ENCODE data around the gene OR10H3. TPM values are rescaled to one million over a fixed set of nuclear protein-coding genes. Genes with fewer than 3 reads are reported as not detected.
"Not testable (repeated sequence)": the region's sequence is repeated elsewhere in the genome, so short reads cannot be mapped to it uniquely, and the experiment has no call there.

OR10H3 gene
- total RNA-seq, 1 donor from 2014 or later = not detected

DNA sequence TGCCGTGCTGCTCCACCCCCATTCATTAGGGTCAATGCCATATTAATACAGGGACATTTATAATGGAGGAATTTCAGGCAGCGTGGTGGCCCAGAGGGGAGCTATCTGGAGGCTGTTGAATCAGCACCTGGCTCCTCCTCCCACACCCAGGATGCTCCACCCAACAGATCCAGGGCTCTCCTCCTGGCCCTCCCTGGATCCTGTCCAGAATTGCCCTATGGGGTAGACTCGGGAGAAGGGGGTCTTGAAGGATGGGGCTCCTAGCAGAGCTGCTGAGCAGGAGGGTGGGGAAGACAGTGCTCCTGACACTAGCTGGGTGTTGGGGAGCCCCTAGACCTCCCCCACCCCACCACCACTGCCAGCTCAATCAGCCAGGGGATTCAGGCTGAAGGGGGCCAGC, 44.4 kb downstream of the OR10H3 start:
- Mint-ChIP-seq H3K36me3 (ENCODE audit: low read depth) (no peaks in the 10 kb centered on the region), H3K4me3 (no peak overlapping the region), H3K9me3 (no peaks in the 10 kb centered on the region), H3K4me1 (ENCODE audit: low read depth) (no peaks in the 10 kb centered on the region), H3K27me3 (ENCODE audit: insufficient read depth) (no peaks in the 10 kb centered on the region), H3K27ac (no peak overlapping the region)
- intact Hi-C loops (cut with micrococcal nuclease) = no loop called here
- DNase-seq (ENCODE audit: low spot score) = no peak

DNA sequence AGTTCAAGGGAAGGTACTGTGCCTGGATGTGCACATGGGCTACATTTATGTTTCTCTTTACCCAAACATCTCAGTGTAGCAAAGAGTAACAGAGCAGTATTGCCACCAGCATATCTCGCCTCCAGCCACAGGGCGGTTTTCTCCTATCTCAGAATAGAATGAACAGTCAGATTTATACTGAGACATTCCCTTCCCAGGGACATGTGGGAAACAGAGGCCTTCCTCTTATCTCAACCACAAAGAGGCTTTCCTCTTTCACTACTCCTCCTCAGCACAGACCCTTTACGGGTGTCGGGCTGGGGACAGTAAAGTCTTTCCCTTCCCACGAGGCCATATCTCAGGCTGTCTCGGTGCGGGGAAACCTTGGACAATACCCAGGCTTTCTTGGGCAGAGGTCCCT, 45.1 kb downstream of the OR10H3 start:
- DNase-seq (ENCODE audit: low spot score); H3K27me3 Mint-ChIP-seq (ENCODE audit: insufficient read depth); H3K27ac Mint-ChIP-seq; H3K4me1 Mint-ChIP-seq (ENCODE audit: low read depth); H3K9me3 Mint-ChIP-seq; intact Hi-C loops (cut with micrococcal nuclease); H3K4me3 Mint-ChIP-seq; H3K36me3 Mint-ChIP-seq (ENCODE audit: low read depth): not testable (repeated sequence)

DNA sequence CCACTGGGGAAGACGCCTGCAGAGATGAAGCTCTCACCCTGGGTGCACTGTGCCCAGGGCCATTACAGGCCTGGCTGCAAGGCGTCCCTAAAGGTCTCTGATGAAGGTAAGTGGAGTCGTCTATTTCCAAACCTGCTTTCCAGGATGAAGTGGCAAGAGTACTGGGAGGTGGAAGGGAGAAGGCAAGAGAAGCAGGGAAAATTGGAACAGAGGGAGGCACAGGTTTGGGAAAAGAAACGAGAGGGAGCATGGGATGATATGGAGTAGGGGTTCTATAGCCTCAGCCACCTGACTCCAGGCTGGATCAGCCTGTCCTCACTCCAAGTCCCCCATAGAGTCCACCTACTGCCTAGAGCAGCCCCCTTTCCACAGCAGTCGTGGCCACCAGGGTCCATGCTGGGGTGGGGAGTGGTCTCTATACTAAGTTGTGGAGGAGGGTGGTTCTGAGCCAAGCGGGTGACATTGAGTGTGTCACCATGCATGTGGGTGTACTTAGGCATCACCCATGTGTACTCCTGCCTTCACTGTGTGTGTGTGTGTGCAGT, 49.9 kb downstream of the OR10H3 start, which contains the start of gene OR10H5:
TSS of gene OR10H5 (plus strand) at position 51 of the 545 bp plus-strand sequence. CDS start 6,388 bp downstream, outside the sequence.
- intact Hi-C loops (cut with micrococcal nuclease) = no loop called here
- no peak within 1 kb of the TSS for H3K4me3 Mint-ChIP-seq
- no peaks in the 10 kb centered on the region for H3K36me3 Mint-ChIP-seq (ENCODE audit: low read depth)
- no peaks in the 10 kb centered on the region for H3K9me3 Mint-ChIP-seq
- no peak for DNase-seq (ENCODE audit: low spot score)
- H3K27ac Mint-ChIP-seq = no peak within 1 kb of the TSS
- H3K4me1 Mint-ChIP-seq (ENCODE audit: low read depth) = no peaks in the 10 kb centered on the region
- H3K27me3 Mint-ChIP-seq (ENCODE audit: insufficient read depth) = peaks cover 2% of the 10 kb centered on the region

DNA sequence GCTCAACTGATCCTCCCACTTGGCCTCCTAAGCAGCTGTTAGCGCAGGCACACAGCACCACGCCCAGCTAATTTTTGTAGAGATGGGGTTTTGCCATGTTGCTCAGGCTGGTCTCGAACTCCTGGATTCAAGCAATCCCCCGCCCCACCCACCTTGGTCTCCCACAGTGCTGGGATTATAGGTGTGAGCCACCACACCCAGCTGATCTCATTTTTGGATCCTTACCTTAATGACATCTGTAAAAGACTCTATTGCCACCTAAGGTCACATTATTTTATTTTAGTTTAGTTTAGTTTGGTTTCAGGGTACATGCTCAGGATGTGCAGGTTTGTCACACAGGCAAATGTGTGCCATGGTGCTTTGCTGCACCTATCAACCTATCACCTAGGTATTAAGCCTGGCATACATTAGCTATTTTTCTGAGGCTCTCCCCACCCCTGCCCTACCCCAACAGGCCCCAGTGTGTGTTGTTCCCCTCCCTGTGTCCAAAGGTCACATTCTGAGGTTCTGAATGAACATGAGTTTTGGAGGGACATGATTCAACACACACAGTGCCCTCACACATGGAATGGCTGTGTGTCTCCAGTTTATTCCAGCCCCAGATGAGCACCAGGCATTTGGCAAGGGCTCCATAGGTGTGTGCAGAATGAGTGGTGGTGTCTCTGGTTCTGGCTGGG, 50.9 kb downstream of the OR10H3 start:
- H3K4me1 Mint-ChIP-seq (ENCODE audit: low read depth) = no peaks in the 10 kb centered on the region
- H3K27ac Mint-ChIP-seq = no peak overlapping the region
- H3K36me3 Mint-ChIP-seq (ENCODE audit: low read depth) = no peaks in the 10 kb centered on the region
- DNase-seq (ENCODE audit: low spot score) = no peak
- H3K9me3 Mint-ChIP-seq = no peaks in the 10 kb centered on the region
- H3K4me3 Mint-ChIP-seq = no peak overlapping the region
- intact Hi-C loops (cut with micrococcal nuclease) = no loop called here
- H3K27me3 Mint-ChIP-seq (ENCODE audit: insufficient read depth) = peaks cover 2% of the 10 kb centered on the region

DNA sequence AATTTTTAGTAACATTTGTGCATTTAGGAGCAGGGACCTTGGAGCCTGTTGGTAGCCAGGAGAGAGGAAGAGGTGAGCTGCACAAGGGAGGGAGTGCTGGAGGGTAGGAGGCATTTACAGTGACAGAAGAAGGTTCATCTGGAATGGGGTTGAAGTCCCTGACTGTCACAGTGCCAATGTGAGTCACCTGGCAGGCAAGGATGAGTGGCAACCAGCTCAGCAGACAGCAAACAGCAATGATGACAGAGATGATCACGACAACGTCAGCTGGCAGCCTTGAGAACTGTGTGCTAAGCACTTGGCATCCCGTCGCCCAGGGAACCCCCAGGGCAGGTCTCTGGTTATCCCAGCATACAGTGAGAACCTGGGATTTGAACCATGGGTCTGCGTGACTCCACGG, 52.3 kb downstream of the OR10H3 start:
- Mint-ChIP-seq H3K4me1 (ENCODE audit: low read depth) (no peaks in the 10 kb centered on the region), H3K27me3 (ENCODE audit: insufficient read depth) (peaks cover 2% of the 10 kb centered on the region), H3K9me3 (no peaks in the 10 kb centered on the region), H3K36me3 (ENCODE audit: low read depth) (no peaks in the 10 kb centered on the region), H3K4me3 (no peak overlapping the region), H3K27ac (no peak overlapping the region)
- intact Hi-C loops (cut with micrococcal nuclease) = no loop called here
- no peak for DNase-seq (ENCODE audit: low spot score)

Other genes with a start within 250 kb of the OR10H3 start
- 0.10 TPM in 1 of 2 replicates, not detected in the other for gene CYP4F22, start 229.5 kb upstream of the OR10H3 start, total RNA-seq
- gene CYP4F8, start 122.8 kb upstream of the OR10H3 start, total RNA-seq = not detected in 2 replicates
- gene CYP4F3, start 97.1 kb upstream of the OR10H3 start, total RNA-seq = not detected in 2 replicates
- not detected in 2 replicates for gene CYP4F12, start 64.9 kb upstream of the OR10H3 start, total RNA-seq
- gene OR10H2, start 10.0 kb upstream of the OR10H3 start, total RNA-seq = not detected in 2 replicates
- gene OR10H5, start 49.7 kb downstream of the OR10H3 start, total RNA-seq = not detected in 2 replicates
- gene OR10H1, start 77.7 kb downstream of the OR10H3 start, total RNA-seq = not detected in 2 replicates
- gene CYP4F2, start 160.1 kb downstream of the OR10H3 start, total RNA-seq = not detected in 2 replicates
- gene CYP4F11, start 196.5 kb downstream of the OR10H3 start, total RNA-seq = not detected in 2 replicates
- not detected in 2 replicates for gene OR10H4, start 211.0 kb downstream of the OR10H3 start, total RNA-seq